HG03571 (cell line): Measurements from ENCODE around the gene PCYT1A.
"Not testable (repeated sequence)": the region's sequence is repeated elsewhere in the genome, so short reads cannot be mapped to it uniquely, and the experiment has no call there.

ENCODE experiments used
- ATAC-seq: cut with Tn5 transposase; IDR thresholded peaks from one replicate; pipeline ENCODE4 v1.9.1; 2021; ENCODE audit not compliant: unreplicated experiment

PCYT1A gene

GRCh38 chr3:196216681-196217211 is 70.8 kb downstream of the PCYT1A start:
- ATAC-seq = no peak

- no peak for ATAC-seq
These were observed 71.4 kb downstream of the PCYT1A start, which contains the start of gene SLC51A for GRCh38 chr3:196216089-196216564. Gene SLC51A, plus strand, starts transcription at chr3:196216534. Its CDS starts 179 bp downstream, at chr3:196216713.

GRCh38 chr3:196215493-196216020 is 72.0 kb downstream of the PCYT1A start:
- ATAC-seq = no peak

GRCh38 chr3:196214783-196215441 is 72.6 kb downstream of the PCYT1A start:
- ATAC-seq = no peak

- no peak for ATAC-seq
These were observed 76.6 kb downstream of the PCYT1A start, which contains the start of gene ZDHHC19 for GRCh38 chr3:196210673-196211556. Gene ZDHHC19, minus strand, starts transcription at chr3:196211400. Its CDS starts 85 bp downstream, at chr3:196211315.

GRCh38 chr3:196209944-196210672 is 77.4 kb downstream of the PCYT1A start:
- not testable (repeated sequence) for ATAC-seq

GRCh38 chr3:196208942-196209695 is 78.4 kb downstream of the PCYT1A start:
- no peak for ATAC-seq

GRCh38 chr3:196207833-196208607 is 79.5 kb downstream of the PCYT1A start:
- ATAC-seq = no peak

GRCh38 chr3:196207159-196207832 is 80.2 kb downstream of the PCYT1A start:
- ATAC-seq = no peak

- not testable (repeated sequence) for ATAC-seq
These were observed 81.9 kb downstream of the PCYT1A start for GRCh38 chr3:196205442-196206205.

- no peak for ATAC-seq
These were observed 83.7 kb downstream of the PCYT1A start for GRCh38 chr3:196203846-196204245.

- ATAC-seq = no peak
These were observed 85.0 kb downstream of the PCYT1A start for GRCh38 chr3:196202516-196202970.

- ATAC-seq = no peak
These were observed 88.5 kb downstream of the PCYT1A start for GRCh38 chr3:196198771-196199753.

- no peak for ATAC-seq
These were observed 89.3 kb downstream of the PCYT1A start for GRCh38 chr3:196198081-196198675.

GRCh38 chr3:196197524-196197923 is 90.0 kb downstream of the PCYT1A start:
- no peak for ATAC-seq

- no peak for ATAC-seq
These were observed 91.8 kb downstream of the PCYT1A start for GRCh38 chr3:196195664-196196265.
